Iris pigment epithelial cell (primary cell): ENCODE results near the gene C1orf174.
A peak's percentile ranks its signal among the peaks of the same experiment; 100 is the strongest.
"Not testable (repeated sequence)": the region's sequence is repeated elsewhere in the genome, so short reads cannot be mapped to it uniquely, and the experiment has no call there.

ENCODE experiments used
- DNase-seq: peaks from one replicate; pipeline ENCODE4 v3.0.0-alpha.2; 2011; ENCODE audit warnings: low read depth

C1orf174 gene

GRCh38 chr1:3925762-3926161 is 25.7 kb upstream of the C1orf174 start:
- DNase-seq: no peak

- no peak for DNase-seq
Observed at GRCh38 chr1:3925256-3925655, 25.2 kb upstream of the C1orf174 start.

- DNase-seq: no peak
Observed at GRCh38 chr1:3924825-3925220, 24.8 kb upstream of the C1orf174 start.

DNA sequence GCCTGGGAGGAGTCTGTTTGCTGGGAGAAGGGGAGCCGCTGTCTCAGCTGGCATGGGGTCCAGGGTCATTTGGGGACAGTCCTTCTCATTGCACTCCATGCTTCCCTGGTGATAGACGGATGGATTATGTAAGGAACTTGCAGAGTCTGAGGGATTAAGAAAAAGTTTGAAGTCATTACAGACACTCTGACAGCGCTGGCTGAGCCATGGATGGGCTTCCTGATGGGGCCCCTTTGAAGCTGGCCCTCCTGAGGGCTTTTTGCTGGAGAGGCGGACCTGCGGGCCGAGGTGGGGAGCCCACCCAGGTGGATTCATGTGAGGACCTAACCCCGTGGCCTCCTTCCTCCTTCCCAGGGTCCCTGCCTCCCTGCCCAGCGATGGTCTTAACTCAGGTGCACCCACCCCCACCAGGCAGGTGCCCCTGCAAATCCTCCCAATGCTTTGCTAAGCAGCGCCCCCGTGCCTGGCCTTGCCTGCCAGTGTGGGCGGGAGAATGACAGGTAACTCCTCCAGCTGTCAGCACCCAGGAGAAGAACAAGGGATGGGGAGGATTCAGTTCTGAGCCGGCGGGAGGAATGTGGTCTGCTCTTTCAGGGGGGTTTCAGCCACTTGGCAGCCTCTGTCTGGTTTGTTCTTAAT is 24.2 kb upstream of the C1orf174 start:
- DNase-seq: no peak

DNA sequence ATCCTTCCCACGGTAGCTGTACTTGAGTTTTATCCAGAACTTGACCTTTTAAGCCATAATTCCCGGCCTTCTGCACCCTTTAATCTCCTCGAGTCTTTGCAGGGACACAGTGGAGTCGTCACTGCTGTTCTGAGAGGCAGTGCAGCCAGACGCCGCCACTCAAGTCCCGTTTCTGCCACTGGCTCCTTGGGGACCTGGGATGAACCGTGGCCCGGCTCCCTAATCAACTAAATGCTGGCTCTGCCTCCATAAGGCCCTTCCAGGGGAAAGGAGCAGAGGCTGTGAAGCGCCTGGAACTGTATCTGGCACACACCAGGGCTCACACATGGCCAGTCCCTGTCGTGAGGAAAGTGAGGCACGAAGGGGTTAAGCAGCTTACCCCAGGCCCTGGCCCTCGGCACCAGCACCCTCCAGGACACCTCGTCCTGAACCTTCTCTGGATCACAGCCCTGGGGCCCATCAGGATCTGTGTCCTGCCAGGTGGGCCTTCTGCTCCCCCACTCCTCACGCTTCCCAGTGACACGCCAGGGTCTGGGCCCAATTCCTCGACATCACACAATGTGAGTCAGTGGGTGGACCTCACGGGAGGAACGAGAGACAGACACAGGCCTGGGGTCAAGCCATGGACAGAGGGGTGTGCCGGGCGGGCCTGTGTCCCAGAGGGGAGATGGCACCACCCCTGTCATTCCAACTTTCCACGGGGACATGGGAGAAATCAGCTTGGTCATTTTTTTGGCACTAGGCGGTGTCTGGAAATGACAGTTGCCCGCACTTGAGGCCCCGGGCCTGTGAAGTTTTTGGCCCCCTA is 23.5 kb upstream of the C1orf174 start:
- no peak for DNase-seq

GRCh38 chr1:3922851-3923250 is 22.8 kb upstream of the C1orf174 start:
- no peak for DNase-seq

DNA sequence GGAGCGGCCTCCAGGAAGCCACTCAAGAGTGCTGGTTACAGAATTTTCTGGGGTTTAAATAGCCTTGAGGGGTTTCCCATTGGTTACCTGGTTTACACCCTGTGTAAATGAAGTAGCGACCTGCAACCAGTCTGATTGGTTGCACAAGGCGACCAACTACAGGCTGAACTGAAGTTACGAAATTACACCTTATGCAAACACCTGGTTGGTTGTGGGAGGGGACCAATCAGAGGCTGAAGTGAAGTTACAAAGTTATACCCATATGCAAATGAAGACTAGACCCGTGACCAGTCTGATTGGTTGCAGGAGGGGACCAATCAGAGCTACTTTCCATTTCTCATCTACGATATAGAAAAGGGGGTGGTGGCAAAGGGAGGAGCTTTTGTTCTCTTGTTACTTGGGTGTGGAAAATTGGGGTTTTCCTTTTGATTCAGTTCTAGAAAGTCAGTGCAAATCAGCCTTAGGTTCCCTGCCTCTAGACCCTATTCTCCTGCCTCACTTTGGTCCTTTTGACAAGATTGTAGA is 22.2 kb upstream of the C1orf174 start:
- DNase-seq: no peak

- no peak for DNase-seq
Observed at GRCh38 chr1:3921765-3922164, 21.7 kb upstream of the C1orf174 start.

DNA sequence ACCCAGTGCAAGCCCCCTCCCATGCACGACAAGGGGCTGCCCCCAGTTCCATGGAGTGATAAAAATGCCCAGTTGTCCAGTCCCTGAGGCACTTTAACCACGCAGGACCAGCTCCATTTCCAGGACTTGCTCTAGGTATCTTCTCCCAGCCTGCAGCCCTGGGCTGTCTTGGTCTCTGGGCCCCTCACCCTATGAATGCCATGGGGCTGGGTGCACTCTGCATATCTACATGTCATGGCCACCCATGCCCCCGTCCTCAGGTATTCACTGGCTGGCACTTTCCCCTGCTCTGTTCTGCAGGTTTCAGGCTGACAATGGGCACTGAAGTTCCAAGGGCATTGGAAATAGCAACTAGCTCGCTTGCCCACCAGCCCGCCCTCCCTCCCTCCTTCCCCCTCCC is 19.6 kb upstream of the C1orf174 start:
- DNase-seq: no peak

- DNase-seq: no peak
Observed at GRCh38 chr1:3918966-3919611, 19.0 kb upstream of the C1orf174 start.

DNA sequence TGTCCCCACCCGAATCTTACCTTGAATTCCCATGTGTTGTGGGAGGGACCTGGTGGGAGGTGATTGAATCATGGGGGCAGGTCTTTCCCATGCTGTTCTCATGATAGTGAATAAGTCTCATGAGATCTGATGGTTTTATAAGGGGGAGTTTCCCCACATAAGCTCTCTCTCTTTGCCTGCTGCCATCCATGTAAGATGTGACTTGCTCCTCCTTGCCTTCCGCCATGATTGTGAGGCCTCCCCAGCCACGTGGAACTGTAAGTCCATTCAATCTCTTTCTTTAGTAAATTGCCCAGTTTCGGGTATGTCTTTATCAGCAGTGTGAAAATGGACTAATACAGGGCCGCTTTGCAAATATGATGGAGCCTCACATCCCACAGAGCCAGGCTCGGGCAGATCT is 18.3 kb upstream of the C1orf174 start:
- DNase-seq: not testable (repeated sequence)

DNA sequence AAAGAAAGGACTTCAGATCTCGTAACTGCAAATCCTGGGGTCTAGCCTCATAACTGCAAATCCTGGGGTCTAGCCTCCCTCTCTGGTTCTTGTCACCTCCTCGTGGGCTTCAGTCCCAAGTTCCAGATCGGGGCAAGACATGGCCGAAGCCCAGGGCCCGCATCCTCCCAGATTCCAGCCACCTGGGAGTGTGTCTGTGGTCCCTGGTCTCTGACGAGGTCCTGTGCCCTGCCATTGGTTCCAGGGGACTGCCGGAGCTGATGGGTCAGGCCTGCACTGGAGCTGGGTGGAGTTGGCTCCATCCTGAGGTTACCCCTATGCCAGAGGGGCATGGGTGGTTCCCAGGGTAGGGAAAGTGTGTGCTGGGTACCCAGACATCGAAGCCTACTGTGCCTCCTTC is 17.7 kb upstream of the C1orf174 start:
- DNase-seq: no peak

GRCh38 chr1:3915551-3916121 is 15.6 kb upstream of the C1orf174 start:
- no peak for DNase-seq

- no peak for DNase-seq
Observed at GRCh38 chr1:3914911-3915310, 14.8 kb upstream of the C1orf174 start.

DNA sequence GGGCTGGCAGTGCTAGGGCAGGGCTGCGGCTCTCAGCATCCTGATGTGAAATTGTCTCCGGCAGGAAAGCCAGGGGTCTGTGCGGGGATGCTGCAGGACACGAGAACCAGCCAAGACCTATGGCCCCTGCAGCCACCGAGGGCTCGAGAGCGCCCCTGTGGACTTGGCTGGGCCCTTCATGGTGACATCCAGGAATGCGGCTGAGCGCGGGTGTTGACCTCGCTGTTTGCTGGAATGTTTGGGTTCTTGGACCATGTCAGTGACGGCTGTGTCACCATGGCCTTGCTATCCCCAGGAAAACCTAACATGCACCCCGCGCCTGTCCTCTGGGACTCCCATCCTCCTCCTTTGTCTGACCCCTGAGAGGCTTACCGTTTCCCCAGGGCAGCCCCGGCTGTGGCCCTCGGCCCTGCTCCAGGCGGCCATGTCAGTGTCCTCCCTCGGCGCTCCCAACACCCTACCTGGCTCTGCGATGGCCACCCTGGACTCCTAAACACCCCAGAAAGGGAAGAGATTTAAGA is 14.3 kb upstream of the C1orf174 start:
- DNase-seq: no peak

- no peak for DNase-seq
Observed at GRCh38 chr1:3912809-3913685, 13.0 kb upstream of the C1orf174 start.

DNA sequence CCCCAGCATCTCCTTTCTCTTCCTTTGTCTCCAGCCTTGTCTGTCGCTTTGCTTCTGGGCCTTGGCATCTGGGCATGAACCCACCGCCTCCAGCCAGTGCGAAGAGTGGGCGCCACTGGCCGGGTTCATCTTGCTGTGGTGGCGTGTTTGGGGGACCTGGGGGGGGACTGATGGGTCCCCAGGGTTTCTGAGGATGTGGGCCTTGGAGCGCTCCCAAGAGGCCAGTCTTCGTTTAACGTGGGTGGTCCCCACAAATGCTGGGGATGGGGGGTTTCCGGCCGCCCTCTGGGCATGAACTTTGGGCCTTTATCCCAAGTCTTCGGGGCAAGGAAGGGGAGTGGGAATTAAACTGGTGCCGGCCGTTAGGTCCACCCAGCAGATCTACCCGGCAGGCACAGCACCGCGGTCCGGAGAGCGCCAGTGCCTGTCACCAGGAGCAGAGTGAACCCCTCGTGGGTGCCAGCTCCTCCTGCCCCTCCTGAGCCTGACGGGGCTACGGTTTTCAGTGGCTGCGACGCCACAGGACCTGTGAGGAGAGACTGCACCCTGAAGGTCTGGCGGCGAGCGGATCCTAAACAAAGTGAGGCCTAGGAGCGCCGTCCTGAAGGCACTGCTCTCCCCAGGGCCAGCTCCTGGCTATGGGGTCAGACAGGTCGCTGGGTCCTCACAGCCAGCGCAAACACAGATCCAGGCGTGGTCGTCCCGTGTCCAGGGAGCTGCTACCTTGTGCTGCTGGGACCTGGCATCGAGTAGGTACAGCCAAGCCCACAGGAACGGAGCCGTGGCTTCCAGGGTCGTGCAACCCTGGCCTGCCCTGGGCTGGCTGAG is 12.1 kb upstream of the C1orf174 start:
- DNase-seq: no peak

DNA sequence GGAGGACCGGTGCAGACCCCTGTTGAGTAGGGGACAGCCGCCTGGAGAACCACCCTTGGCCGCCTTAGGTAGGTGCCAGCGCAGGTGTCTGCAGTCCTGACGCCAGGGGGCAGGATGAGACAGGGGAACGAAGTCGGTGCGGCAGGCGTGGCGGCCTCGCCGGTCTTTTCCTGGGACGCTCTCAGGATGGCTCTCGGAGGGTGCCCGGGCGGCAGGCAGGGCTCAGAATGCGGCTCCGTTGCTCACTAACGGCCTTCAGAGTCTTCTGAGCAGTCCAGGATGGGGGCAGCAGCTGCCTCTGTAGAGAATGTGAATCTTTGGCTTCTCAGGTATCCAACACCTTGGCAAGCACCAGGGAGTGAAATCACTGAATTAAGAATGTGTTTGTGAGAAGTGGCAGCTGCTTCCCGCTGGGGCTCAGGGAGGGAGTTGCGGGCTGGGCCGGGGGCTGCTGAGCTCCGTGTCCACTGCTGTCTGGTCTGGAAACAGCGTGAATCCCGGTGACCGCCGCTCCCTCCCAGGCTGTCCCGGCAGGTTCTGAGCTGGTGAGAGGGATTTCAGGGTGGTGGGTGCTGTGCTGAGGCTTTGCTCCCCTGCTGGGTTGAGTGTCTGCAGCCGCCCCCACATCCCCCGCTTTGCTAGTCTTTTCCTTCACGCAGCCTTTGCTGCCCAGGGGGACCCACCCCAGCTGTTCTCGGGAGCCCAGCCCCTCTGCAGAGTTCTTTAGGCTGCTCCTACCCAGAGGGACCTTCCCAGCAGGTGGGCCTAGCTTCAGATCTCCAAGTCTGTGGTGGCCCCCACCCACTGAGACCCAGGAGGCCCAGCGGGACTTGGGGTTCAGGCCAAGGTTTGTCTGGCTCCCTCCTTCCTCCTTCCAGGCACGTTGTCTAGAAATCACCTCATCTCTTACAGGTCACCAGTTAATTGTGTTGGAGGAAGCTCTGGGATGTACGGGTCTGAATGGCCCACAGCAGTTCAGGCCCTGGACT is 11.1 kb upstream of the C1orf174 start:
- DNase-seq: peak; percentile 56

DNA sequence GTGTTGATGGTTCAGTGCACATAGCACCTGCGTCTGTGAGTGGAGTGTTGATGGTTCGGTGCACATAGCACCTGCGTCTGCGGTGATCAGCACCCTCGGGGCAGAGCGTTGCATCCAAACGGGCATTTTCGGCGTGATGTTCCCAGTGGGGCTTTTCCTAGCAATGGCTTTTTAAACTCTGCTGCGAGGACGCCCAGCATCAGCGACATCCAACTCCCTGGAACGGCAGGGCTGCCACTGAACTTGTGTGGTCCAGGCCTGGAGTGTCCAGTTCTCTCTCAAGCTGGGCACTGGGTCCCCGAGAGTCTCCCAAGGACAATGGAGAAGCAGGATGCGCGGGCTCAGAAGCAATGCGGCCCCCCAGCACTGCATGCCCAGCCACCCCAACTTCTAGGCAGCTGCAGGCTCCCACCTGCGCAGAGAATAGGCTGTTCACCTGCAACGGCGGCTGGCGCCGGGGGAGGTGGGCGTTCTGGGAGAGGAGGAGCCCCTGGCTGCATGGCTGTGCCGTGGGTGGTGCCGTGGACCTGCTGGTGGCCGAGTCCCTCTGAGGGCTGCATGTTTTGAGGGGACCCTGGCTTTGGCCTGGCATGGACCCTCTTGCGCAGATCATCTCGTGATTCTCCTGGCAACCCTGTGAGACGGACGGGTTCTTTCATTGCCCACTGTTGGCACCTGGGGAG is 10.1 kb upstream of the C1orf174 start:
- no peak for DNase-seq
